Activated naive CD4-positive, alpha-beta T cell treated with anti-CD3 and anti-CD28 coated beads, Interleukin-2, amount 50 U/mL, for 16 hours (primary cell): Measurements from ENCODE around the gene QRICH2.
A peak's percentile ranks its signal among the peaks of the same experiment; 100 is the strongest.
"Not testable (repeated sequence)": the region's sequence is repeated elsewhere in the genome, so short reads cannot be mapped to it uniquely, and the experiment has no call there.

Experiments used
- DNase-seq: peaks from one replicate; pipeline ENCODE4 v3.0.0-alpha.2; 2020

The QRICH2 gene

GRCh38 chr17:76244721-76245120 is 63.4 kb downstream of the QRICH2 start:
- DNase-seq, result not testable (repeated sequence)

- no peak for DNase-seq
Measured at GRCh38 chr17:76243826-76244679, 64.0 kb downstream of the QRICH2 start.

- no peak for DNase-seq
Measured at GRCh38 chr17:76241691-76242255, 66.3 kb downstream of the QRICH2 start.

GRCh38 chr17:76241204-76241538 is 66.9 kb downstream of the QRICH2 start:
- no peak for DNase-seq

GRCh38 chr17:76240461-76241203 is 67.4 kb downstream of the QRICH2 start, which contains the start of gene RNF157:
Gene RNF157 (minus strand): TSS chr17:76240493. CDS start chr17:76240240, 253 bp downstream.
- DNase-seq, result peak; percentile 71

GRCh38 chr17:76239538-76240274 is 68.4 kb downstream of the QRICH2 start:
- peak; percentile 21 for DNase-seq

GRCh38 chr17:76238847-76239537 is 69.1 kb downstream of the QRICH2 start:
- DNase-seq, result no peak

GRCh38 chr17:76237859-76238313 is 70.2 kb downstream of the QRICH2 start:
- DNase-seq, result no peak

GRCh38 chr17:76236603-76237002 is 71.5 kb downstream of the QRICH2 start:
- no peak for DNase-seq

GRCh38 chr17:76235883-76236282 is 72.2 kb downstream of the QRICH2 start:
- no peak for DNase-seq

- DNase-seq, result no peak
Measured at GRCh38 chr17:76234354-76234679, 73.8 kb downstream of the QRICH2 start.

- no peak for DNase-seq
Measured at GRCh38 chr17:76233588-76234353, 74.3 kb downstream of the QRICH2 start.

GRCh38 chr17:76232342-76232741 is 75.7 kb downstream of the QRICH2 start:
- no peak for DNase-seq

- not testable (repeated sequence) for DNase-seq
Measured at GRCh38 chr17:76226749-76227148, 81.3 kb downstream of the QRICH2 start.

GRCh38 chr17:76225373-76226086 is 82.5 kb downstream of the QRICH2 start:
- DNase-seq, result not testable (repeated sequence)
